ENCODE results near the gene SKI.

SKI gene

GRCh38 chr1:2267051-2267830 is 39.1 kb downstream of the SKI start:
- DNase-seq = no peak

GRCh38 chr1:2267862-2268261 is 39.7 kb downstream of the SKI start:
- DNase-seq = no peak

DNA sequence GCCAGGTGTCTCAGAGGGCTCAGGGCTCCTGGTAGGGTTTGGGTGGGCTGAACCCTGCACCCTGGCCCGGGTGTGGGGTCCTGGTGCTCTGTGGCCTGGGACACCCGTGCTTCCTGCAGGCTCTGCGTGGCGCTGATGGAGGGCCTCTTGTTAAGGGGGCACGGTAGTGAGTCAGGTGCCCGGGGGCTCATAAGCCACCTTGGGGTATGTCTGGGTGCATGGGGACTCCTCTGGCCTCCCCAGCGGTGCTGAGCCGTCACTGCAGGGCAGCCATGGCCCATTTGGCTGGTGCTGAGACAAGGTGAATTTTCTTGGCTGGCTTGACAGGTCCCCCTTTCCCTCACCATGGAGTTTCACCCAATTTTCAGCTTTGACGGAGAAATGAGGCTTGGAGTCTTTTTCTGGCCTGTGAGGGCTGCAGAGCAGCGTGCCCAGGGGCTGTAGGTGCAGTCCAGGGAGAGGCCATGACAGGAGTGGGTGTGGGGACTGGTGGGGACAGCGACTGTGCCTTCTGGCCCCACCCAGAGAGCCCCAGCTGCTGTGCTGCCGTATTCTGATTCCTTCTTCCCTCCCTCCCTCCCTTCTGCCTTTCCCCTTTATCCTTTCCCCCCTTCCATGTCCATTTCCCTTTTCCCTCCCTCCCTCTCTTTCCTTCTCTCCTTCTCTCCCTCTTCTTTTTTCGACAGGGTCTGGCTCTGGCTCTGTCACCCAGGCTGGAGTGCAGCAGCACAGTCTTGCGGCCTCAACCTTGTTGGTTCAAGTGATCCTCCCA is 40.4 kb downstream of the SKI start:
- DNase-seq = no peak

DNA sequence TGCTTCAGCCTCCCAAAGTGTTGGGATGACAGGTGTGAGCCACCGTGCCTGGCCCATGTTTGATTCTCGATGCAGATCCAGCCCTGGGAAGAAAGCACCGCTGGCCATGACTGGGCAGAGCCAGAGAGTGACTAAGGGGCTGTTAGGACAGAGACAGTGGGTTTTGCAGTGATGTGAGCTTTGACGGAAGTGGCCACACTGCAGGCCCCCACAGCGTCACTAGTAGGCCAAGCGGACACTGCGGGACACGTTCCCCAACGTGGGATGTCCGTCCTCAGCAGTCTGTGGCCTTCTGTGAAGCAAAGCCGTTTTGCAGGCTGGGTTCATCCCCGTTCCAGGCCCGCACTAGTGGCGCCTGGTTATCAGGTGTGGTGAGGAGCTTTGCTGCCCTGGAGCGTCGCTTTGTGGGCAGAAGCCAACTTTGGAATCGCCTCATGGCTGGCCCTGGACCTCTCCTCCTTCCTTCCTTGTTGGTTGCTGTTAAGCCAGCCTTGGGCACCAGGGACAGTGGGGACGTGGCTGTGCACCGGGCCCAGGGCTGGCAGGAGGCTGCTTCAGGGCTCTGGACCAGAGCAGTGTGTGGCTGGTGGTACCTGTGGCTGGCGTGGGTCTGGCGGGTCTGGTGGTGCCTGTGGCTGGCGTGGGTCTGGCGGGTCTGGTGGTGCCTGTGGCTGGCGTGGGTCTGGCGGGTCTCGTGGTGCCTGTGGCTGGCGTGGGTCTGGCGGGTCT is 41.2 kb downstream of the SKI start:
- no peak for DNase-seq

GRCh38 chr1:2269922-2270259 is 41.8 kb downstream of the SKI start:
- DNase-seq = no peak

- no peak for DNase-seq
These were observed 42.4 kb downstream of the SKI start for GRCh38 chr1:2270260-2271100.

DNA sequence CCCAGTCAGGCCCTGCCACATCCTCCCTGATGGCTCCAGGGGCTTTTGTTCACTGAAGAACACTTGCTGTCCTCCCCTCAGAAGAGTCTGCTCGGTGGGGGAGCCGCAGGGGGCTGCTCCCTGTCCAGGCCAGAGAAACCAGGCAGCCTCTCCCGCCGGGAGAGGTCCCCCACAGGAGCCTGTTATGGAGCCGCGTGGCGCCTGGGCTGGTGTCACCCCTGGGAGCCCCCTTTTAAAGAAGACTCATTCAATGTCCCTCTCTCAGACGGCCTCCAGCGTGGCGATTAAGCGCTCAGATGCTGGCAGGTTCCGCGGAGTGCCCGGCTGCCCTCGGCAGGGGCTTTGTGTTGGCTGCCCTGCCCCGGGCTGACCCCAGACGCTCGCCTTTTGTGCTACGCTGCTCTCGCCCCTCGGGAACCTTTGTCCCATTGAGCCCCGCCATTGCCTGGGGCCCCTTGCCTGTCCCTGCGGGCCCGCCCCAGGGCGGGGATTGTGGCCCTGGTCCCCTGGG is 43.1 kb downstream of the SKI start:
- no peak for DNase-seq

GRCh38 chr1:2271841-2272655 is 43.9 kb downstream of the SKI start:
- no peak for DNase-seq

GRCh38 chr1:2272686-2273400 is 44.7 kb downstream of the SKI start:
- no peak for DNase-seq

DNA sequence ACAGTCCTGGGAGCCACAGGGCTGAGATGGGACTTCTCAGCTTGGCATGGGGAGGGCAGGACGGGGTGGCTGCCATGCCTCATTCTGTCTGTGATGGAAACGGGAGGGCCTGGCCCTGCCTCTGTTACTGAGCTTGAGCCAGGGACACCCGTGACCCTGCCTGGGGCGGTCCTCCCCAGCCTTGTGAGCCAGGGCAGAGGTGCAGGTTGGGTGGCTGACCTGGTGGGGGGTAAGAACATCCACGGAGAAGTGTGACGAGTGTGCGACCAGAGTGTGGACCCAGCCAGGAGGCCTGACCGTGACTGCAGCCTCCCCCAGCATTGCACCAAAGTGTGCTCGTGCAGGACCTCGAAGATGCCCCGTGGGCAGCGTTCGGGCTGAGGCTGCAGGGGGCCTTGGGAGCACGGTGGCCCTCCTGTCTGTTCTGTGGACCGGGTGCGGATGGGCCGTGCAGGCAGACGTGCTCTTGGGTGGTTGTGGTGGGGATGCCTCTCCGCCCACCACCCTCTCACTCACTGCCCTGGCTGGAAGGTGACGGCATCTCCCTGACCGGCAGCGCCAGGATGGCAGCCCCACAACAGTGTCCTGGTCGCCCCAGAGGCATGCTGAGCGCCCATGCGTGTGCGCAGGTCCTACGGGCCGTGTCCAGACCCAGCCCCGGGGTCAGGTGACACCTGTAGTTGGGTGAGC is 45.4 kb downstream of the SKI start:
- no peak for DNase-seq

GRCh38 chr1:2274231-2274928 is 46.3 kb downstream of the SKI start:
- no peak for DNase-seq

DNA sequence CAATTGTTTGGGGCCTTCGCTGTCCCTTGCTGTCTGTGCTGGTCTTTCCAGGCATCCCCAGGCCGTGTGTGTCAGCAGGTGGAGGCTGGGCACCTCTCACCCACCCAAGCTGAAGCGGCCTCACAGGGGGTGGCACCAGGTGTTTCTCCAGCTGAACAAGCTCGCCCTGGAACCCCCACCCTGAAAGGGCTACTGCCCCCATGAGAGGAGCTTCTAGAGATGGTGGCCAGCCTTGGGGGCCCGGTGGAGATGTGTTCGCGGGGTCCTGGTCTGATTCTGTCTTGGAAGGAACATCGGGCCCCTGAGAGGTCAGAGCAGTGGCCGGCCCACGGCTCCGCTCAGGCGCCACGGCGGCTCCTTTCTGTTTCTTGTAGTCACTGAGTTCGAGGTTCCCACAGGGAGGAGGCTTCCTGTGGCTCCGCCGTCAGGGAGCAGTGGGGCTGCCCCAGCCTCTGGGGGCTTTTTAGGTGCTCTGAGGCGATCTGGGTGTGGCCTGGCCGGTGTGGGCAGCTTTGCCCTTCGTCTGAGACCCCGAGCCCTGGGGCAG is 46.9 kb downstream of the SKI start:
- no peak for DNase-seq

- no peak for DNase-seq
These were observed 47.8 kb downstream of the SKI start for GRCh38 chr1:2275796-2276536.

- DNase-seq = no peak
These were observed 48.9 kb downstream of the SKI start for GRCh38 chr1:2276803-2277580.

- no peak for DNase-seq
These were observed 49.8 kb downstream of the SKI start for GRCh38 chr1:2277741-2278488.

DNA sequence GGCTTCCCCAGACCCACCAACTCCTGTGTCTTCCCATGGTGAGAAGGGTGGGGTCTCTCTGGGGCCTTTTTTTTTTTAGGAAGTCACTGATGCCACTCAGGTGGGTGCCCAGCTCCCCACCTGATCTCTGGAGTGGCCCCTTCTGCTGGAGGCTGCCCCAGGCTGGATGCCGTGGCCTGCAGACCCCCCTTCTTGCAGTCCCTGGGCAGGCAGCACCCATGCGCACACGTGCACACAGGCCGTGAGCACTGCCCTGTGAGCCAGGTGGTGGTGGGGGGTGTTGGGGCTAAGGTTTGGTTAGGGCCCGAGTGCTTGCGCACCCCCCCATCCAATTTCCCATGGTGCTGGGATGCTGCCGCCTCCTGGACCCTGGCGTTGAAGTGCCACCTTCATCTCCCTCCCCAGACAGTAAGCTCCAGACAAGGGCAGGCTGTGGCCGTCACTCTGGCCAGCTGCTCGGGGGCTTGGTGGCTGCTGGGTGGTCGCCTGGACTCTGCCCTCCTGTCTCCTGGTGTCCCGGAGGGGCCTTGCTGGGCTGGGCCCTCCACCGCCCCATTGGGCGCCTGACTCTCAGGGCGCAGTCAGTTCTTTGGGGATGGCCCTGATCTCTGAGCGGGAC is 50.6 kb downstream of the SKI start:
- DNase-seq = no peak

DNA sequence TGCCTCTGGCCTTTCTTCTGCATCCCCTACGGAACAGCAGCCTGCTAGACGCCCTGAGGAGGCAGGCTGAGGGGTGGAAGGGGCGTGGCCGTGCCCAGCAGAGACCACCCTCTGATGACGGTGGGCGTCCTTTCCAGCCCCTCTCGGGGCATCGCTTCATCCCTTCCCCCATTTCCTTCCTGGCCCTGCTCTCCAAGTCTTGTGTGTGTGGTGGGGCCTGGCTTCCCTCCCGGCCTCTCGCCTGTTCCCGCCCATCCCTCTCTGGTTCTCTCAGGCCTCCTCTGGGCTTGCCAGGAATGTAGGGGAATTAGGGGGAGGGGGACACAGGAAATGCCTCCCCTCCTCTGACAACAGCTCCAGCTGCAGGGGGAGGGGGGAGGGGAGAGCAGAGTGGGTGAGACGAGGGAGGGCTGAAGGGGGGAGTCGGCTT is 51.1 kb downstream of the SKI start:
- DNase-seq = no peak
